DND-41 (cell line): ENCODE measurements around the gene BBC3.

Source experiments
- ATAC-seq: fragments of 200-7000 bp; cut with Tn5 transposase; 3 replicates; pipeline ENCODE4 v1.9.1; 2021; ENCODE audit warnings: low read depth; ENCODE audit not compliant: insufficient read depth
- DNase-seq: peaks from one replicate; pipeline ENCODE4 v3.0.0-alpha.2; 2020
- H2AFZ ChIP-seq: 2 replicates; pipeline ENCODE4 v1.6.0; 2012; ENCODE audit warnings: low read depth, low read length
- H3K27ac ChIP-seq: 2 replicates; pipeline ENCODE4 v1.5.1; 2012; ENCODE audit warnings: low read length, inconsistent platforms
- H3K27me3 ChIP-seq: fragments of 200-600 bp; sonication (generic); 2 replicates; pipeline ENCODE4 v1.6.0; 2012; ENCODE audit warnings: low read length, mild to moderate bottlenecking, inconsistent platforms; ENCODE audit not compliant: insufficient read depth, poor library complexity
- H3K36me3 ChIP-seq: 2 replicates; pipeline ENCODE4 v1.5.1; 2012; ENCODE audit warnings: low read length, inconsistent platforms; ENCODE audit not compliant: insufficient read depth
- H3K4me1 ChIP-seq: 2 replicates; pipeline ENCODE4 v1.5.1; 2012; ENCODE audit warnings: mild to moderate bottlenecking, low read length; ENCODE audit not compliant: insufficient read depth
- H3K4me2 ChIP-seq: 2 replicates; pipeline ENCODE4 v1.6.0; 2012; ENCODE audit warnings: mild to moderate bottlenecking, moderate library complexity, low read length, inconsistent platforms; ENCODE audit not compliant: insufficient read depth
- H3K4me3 ChIP-seq, 2 experiments: fragments of 200-600 bp in 1 of 2; shearing (Covaris generic) in 1 of 2; 2 replicates each; pipeline ENCODE4 v1.5.1; 2012 to 2016; ENCODE audit warnings: inconsistent platforms in 2 of 2, low read length in 2 of 2, mild to moderate bottlenecking in 2 of 2, low read depth in 1 of 2, moderate library complexity in 1 of 2
- H3K79me2 ChIP-seq: 2 replicates; pipeline ENCODE4 v1.6.0; 2012; ENCODE audit warnings: low read length, inconsistent platforms; ENCODE audit not compliant: insufficient read depth
- H3K9ac ChIP-seq: 2 replicates; pipeline ENCODE4 v1.6.0; 2012; ENCODE audit warnings: low read depth, mild to moderate bottlenecking, inconsistent platforms, low read length, moderate library complexity
- H3K9me3 ChIP-seq: 2 replicates; pipeline ENCODE4 v1.5.1; 2012; ENCODE audit warnings: low read length, moderate library complexity, mild to moderate bottlenecking, inconsistent platforms; ENCODE audit not compliant: insufficient read depth, severe bottlenecking
- H4K20me1 ChIP-seq: 2 replicates; pipeline ENCODE4 v1.6.0; 2012; ENCODE audit warnings: low read length; ENCODE audit not compliant: insufficient read depth
- EZH2 ChIP-seq: IDR thresholded peaks from 3 replicates; pipeline ENCODE4 v1.6.1; 2012; ENCODE audit warnings: borderline replicate concordance, low read depth, mild to moderate bottlenecking, moderate library complexity, low read length, inconsistent platforms; ENCODE audit not compliant: severe bottlenecking
- TF ChIP-seq, protein P1 (sequence below): IDR thresholded peaks from 2 replicates; pipeline ENCODE4 v1.5.1; 2012; ENCODE audit warnings: borderline replicate concordance, low read length, moderate library complexity, mild to moderate bottlenecking; ENCODE audit not compliant: poor library complexity, severe bottlenecking; ENCODE audit errors: extremely low read depth

Gene BBC3

DNA sequence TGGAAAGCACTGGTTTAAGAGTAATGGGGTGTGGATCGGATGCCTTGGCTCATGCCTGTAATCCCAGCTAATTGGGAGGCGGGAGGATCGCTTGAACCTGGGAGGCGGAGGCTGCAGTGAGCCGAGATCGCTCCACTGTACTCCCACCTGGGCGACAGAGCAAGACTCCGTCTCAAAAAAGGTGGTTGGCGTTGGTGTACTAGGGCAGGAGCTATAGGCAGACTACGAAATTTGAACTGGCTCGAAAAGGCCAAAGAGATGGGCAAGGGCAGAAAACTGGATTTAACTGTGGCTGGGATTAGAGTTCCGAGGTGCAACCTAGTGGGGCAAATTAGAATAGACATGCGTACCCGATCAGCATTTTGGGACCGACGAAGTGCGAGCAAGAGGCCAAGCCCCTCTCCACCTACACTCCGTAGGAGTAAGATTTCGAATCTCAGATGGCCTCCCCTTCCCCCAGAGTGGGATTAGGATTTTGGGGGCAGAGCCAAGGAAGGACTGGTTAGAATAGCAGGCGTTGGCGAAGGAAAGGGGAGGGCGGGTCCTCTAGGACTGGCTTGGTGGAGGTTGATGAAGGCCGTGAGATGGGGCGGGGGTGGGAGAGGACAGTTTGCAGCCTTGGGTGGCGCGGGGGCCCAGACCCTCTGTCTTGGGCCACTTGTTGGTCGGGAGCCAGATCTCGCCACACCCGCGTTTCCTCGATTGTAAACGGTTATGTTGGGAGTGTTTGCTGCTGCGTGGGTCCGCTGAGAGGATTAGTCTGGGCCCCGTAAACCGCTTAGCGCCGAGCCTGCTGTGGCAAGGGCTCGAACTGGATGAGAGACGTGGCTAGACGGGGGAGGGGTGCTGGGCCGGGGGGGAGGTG, 41.7 kb upstream of the BBC3 start:
- H3K79me2 ChIP-seq: peaks cover 3% of the 10 kb centered on the region; the same call in 1 of the 2 replicates
- H3K4me1 ChIP-seq: peaks cover 25% of the 10 kb centered on the region
- TF ChIP-seq EZH2: no peak
- TF ChIP-seq, protein P1, sequence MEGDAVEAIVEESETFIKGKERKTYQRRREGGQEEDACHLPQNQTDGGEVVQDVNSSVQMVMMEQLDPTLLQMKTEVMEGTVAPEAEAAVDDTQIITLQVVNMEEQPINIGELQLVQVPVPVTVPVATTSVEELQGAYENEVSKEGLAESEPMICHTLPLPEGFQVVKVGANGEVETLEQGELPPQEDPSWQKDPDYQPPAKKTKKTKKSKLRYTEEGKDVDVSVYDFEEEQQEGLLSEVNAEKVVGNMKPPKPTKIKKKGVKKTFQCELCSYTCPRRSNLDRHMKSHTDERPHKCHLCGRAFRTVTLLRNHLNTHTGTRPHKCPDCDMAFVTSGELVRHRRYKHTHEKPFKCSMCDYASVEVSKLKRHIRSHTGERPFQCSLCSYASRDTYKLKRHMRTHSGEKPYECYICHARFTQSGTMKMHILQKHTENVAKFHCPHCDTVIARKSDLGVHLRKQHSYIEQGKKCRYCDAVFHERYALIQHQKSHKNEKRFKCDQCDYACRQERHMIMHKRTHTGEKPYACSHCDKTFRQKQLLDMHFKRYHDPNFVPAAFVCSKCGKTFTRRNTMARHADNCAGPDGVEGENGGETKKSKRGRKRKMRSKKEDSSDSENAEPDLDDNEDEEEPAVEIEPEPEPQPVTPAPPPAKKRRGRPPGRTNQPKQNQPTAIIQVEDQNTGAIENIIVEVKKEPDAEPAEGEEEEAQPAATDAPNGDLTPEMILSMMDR: no peak
- H2AFZ ChIP-seq: peak overlapping the region; percentile 86
- peaks cover 15% of the 10 kb centered on the region for H4K20me1 ChIP-seq
- H3K4me3 ChIP-seq: peak overlapping the region; percentile 53 to 78; a peak in 3 of 4 replicates
- peak overlapping the region; percentile 89 for H3K4me2 ChIP-seq
- no peaks in the 10 kb centered on the region for H3K27me3 ChIP-seq
- no peak for DNase-seq
- H3K9me3 ChIP-seq: no peaks in the 10 kb centered on the region
- peak overlapping the region; percentile 91 for H3K9ac ChIP-seq
- ATAC-seq: no peak
- peak overlapping the region; percentile 98 for H3K27ac ChIP-seq
- peaks cover 12% of the 10 kb centered on the region; the same call in 1 of the 2 replicates for H3K36me3 ChIP-seq

GRCh38 chr19:47271949-47272348, 41.0 kb upstream of the BBC3 start:
- H4K20me1 ChIP-seq: peaks cover 15% of the 10 kb centered on the region
- no peak for TF ChIP-seq EZH2
- TF ChIP-seq, protein P1: no peak
- H3K4me2 ChIP-seq: peak overlapping the region; percentile 15; the same call in 1 of the 2 replicates
- no peak overlapping the region for H3K27ac ChIP-seq
- H3K9ac ChIP-seq: no peak overlapping the region
- H2AFZ ChIP-seq: no peak overlapping the region
- H3K4me3 ChIP-seq: no peak overlapping the region
- no peaks in the 10 kb centered on the region for H3K9me3 ChIP-seq
- H3K27me3 ChIP-seq: no peaks in the 10 kb centered on the region
- peaks cover 25% of the 10 kb centered on the region for H3K4me1 ChIP-seq
- peaks cover 3% of the 10 kb centered on the region; the same call in 1 of the 2 replicates for H3K79me2 ChIP-seq
- ATAC-seq (no peak), DNase-seq (no peak)
- H3K36me3 ChIP-seq: peaks cover 17% of the 10 kb centered on the region

GRCh38 chr19:47270408-47270807, 39.4 kb upstream of the BBC3 start:
- no peaks in the 10 kb centered on the region for H3K9me3 ChIP-seq
- TF ChIP-seq, protein P1: no peak
- no peak for TF ChIP-seq EZH2
- DNase-seq (no peak), ATAC-seq (no peak)
- no peaks in the 10 kb centered on the region for H3K27me3 ChIP-seq
- H3K4me3 ChIP-seq: no peak overlapping the region
- H3K79me2 ChIP-seq: peaks cover under 1% of the 10 kb centered on the region; the same call in 1 of the 2 replicates
- peaks cover 6% of the 10 kb centered on the region; the same call in 1 of the 2 replicates for H4K20me1 ChIP-seq
- H3K36me3 ChIP-seq: peaks cover 23% of the 10 kb centered on the region
- no peak overlapping the region for H3K4me2 ChIP-seq
- no peak overlapping the region for H2AFZ ChIP-seq
- no peak overlapping the region for H3K27ac ChIP-seq
- H3K9ac ChIP-seq: no peak overlapping the region
- H3K4me1 ChIP-seq: peaks cover 22% of the 10 kb centered on the region
